ENCODE results near the gene CAMTA1.

Gene CAMTA1

GRCh38 chr1:7510389-7510931 is 725.2 kb downstream of the CAMTA1 start:
- DNase-seq: no peak

GRCh38 chr1:7511381-7511780 is 726.1 kb downstream of the CAMTA1 start:
- DNase-seq: no peak

- no peak for DNase-seq
These were observed 727.8 kb downstream of the CAMTA1 start for GRCh38 chr1:7513081-7513480.

GRCh38 chr1:7515175-7515574 is 729.9 kb downstream of the CAMTA1 start:
- DNase-seq: no peak

- no peak for DNase-seq
These were observed 730.6 kb downstream of the CAMTA1 start for GRCh38 chr1:7515904-7516303.

GRCh38 chr1:7516341-7516740 is 731.1 kb downstream of the CAMTA1 start:
- DNase-seq: no peak

GRCh38 chr1:7516929-7517328 is 731.7 kb downstream of the CAMTA1 start:
- no peak for DNase-seq

- no peak for DNase-seq
These were observed 732.5 kb downstream of the CAMTA1 start for GRCh38 chr1:7517611-7518330.

GRCh38 chr1:7518411-7518810 is 733.2 kb downstream of the CAMTA1 start:
- no peak for DNase-seq

GRCh38 chr1:7519181-7519860 is 734.1 kb downstream of the CAMTA1 start:
- no peak for DNase-seq

- DNase-seq: no peak
These were observed 734.7 kb downstream of the CAMTA1 start for GRCh38 chr1:7519861-7520395.

- no peak for DNase-seq
These were observed 735.2 kb downstream of the CAMTA1 start for GRCh38 chr1:7520496-7520895.

GRCh38 chr1:7524341-7525337 is 739.4 kb downstream of the CAMTA1 start:
- no peak for DNase-seq

- no peak for DNase-seq
These were observed 740.2 kb downstream of the CAMTA1 start for GRCh38 chr1:7525338-7526063.

GRCh38 chr1:7526196-7526866 is 741.1 kb downstream of the CAMTA1 start:
- DNase-seq: no peak

- DNase-seq: no peak
These were observed 741.8 kb downstream of the CAMTA1 start for GRCh38 chr1:7526867-7527732.

GRCh38 chr1:7527733-7528045 is 742.4 kb downstream of the CAMTA1 start:
- DNase-seq: no peak

- no peak for DNase-seq
These were observed 743.3 kb downstream of the CAMTA1 start for GRCh38 chr1:7528386-7529198.

- no peak for DNase-seq
These were observed 744.7 kb downstream of the CAMTA1 start for GRCh38 chr1:7529917-7530316.
